H9 (cell line): ENCODE data around the gene GGTLC2. TPM values are rescaled to one million over a fixed set of nuclear protein-coding genes. Genes with fewer than 3 reads are reported as not detected.

Source experiments
- DNase-seq: peaks from one replicate; pipeline ENCODE4 v3.0.0-alpha.2; 2017
- H2AFZ ChIP-seq: one replicate; pipeline ENCODE4 v1.6.1; 2013; ENCODE audit warnings: mild to moderate bottlenecking, low read length, control low read depth, moderate library complexity
- H2AK5ac ChIP-seq: 2 replicates; pipeline ENCODE4 v1.6.1; 2013; ENCODE audit warnings: low read length, control low read depth, mixed read lengths; ENCODE audit not compliant: insufficient read length
- H2BK120ac ChIP-seq: one replicate; pipeline ENCODE4 v1.6.1; 2013; ENCODE audit warnings: low read depth, mild to moderate bottlenecking, low read length, control low read depth, inconsistent platforms; ENCODE audit not compliant: poor library complexity, severe bottlenecking
- H2BK12ac ChIP-seq: 2 replicates; pipeline ENCODE4 v1.6.1; 2013; ENCODE audit warnings: low read length, control low read depth, mixed read lengths, low read depth; ENCODE audit not compliant: insufficient read length
- H2BK15ac ChIP-seq: 2 replicates; pipeline ENCODE4 v1.6.1; 2013; ENCODE audit warnings: low read depth, low read length, control low read depth
- H2BK20ac ChIP-seq: one replicate; pipeline ENCODE4 v1.6.1; 2013; ENCODE audit warnings: low read depth, mild to moderate bottlenecking, low read length, control low read depth, inconsistent platforms; ENCODE audit not compliant: poor library complexity, severe bottlenecking
- H2BK5ac ChIP-seq: 2 replicates; pipeline ENCODE4 v1.6.1; 2013; ENCODE audit warnings: low read length, control low read depth, mixed read lengths; ENCODE audit not compliant: insufficient read length
- H3K14ac ChIP-seq: 2 replicates; pipeline ENCODE4 v1.6.1; 2013; ENCODE audit warnings: low read length, control low read depth; ENCODE audit not compliant: insufficient read depth
- H3K18ac ChIP-seq: 2 replicates; pipeline ENCODE4 v1.6.1; 2013; ENCODE audit warnings: low read depth, mild to moderate bottlenecking, mixed read lengths, low read length, control low read depth; ENCODE audit not compliant: insufficient read length
- H3K23ac ChIP-seq: 2 replicates; pipeline ENCODE4 v1.6.1; 2013; ENCODE audit warnings: low read length, control low read depth, mixed read lengths, low read depth; ENCODE audit not compliant: insufficient read length
- H3K23me2 ChIP-seq: 2 replicates; pipeline ENCODE4 v1.6.1; 2013; ENCODE audit warnings: low read depth, mild to moderate bottlenecking, mixed read lengths, low read length, control low read depth; ENCODE audit not compliant: insufficient read length, poor library complexity, severe bottlenecking
- H3K27ac ChIP-seq: 2 replicates; pipeline ENCODE4 v1.5.1; 2013; ENCODE audit warnings: low read length, control low read depth, mixed read lengths, low read depth; ENCODE audit not compliant: insufficient read length
- H3K27me3 ChIP-seq: 2 replicates; pipeline ENCODE4 v1.6.1; 2013; ENCODE audit warnings: low read length, control low read depth, inconsistent platforms; ENCODE audit not compliant: insufficient read depth
- H3K4ac ChIP-seq: 2 replicates; pipeline ENCODE4 v1.6.1; 2013; ENCODE audit warnings: low read depth, mild to moderate bottlenecking, control low read depth, inconsistent platforms, low read length, moderate library complexity
- H3K4me1 ChIP-seq: 2 replicates; pipeline ENCODE4 v1.6.1; 2013; ENCODE audit warnings: low read length, control low read depth, inconsistent platforms; ENCODE audit not compliant: insufficient read depth
- H3K4me2 ChIP-seq: 2 replicates; pipeline ENCODE4 v1.6.1; 2013; ENCODE audit warnings: low read length, control low read depth, mixed read lengths; ENCODE audit not compliant: insufficient read length, insufficient read depth
- H3K56ac ChIP-seq: 2 replicates; pipeline ENCODE4 v1.6.1; 2013; ENCODE audit warnings: low read depth, mild to moderate bottlenecking, mixed read lengths, low read length, control low read depth; ENCODE audit not compliant: insufficient read length
- H3K79me1 ChIP-seq: 2 replicates; pipeline ENCODE4 v1.6.1; 2013; ENCODE audit warnings: low read depth, mild to moderate bottlenecking, moderate library complexity, low read length, control low read depth, inconsistent platforms; ENCODE audit not compliant: insufficient read depth, poor library complexity, severe bottlenecking
- H3K79me2 ChIP-seq: 2 replicates; pipeline ENCODE4 v1.6.1; 2013; ENCODE audit warnings: low read length, control low read depth, inconsistent platforms; ENCODE audit not compliant: insufficient read depth
- H3K9ac ChIP-seq: 2 replicates; pipeline ENCODE4 v1.6.1; 2013; ENCODE audit warnings: low read length, control low read depth, mixed read lengths; ENCODE audit not compliant: insufficient read length; ENCODE audit errors: extremely low read depth
- H3K9me3 ChIP-seq: one replicate; pipeline ENCODE4 v1.6.1; 2013; ENCODE audit warnings: low read depth, low read length, inconsistent platforms; ENCODE audit not compliant: control insufficient read depth
- H3T11ph ChIP-seq: one replicate; pipeline ENCODE4 v1.6.1; 2013; ENCODE audit warnings: mild to moderate bottlenecking, low read length, control low read depth, inconsistent platforms
- H4K20me1 ChIP-seq: one replicate; pipeline ENCODE4 v1.6.1; 2013; ENCODE audit not compliant: control insufficient read depth, insufficient read length, insufficient read depth
- H4K5ac ChIP-seq: 2 replicates; pipeline ENCODE4 v1.6.1; 2013; ENCODE audit warnings: low read depth, mild to moderate bottlenecking, mixed read lengths, low read length, control low read depth; ENCODE audit not compliant: insufficient read length
- H4K8ac ChIP-seq: replicated peaks from 2 replicates; pipeline ENCODE4 v1.6.1; 2013; ENCODE audit warnings: low read length, control low read depth, mixed read lengths, low read depth; ENCODE audit not compliant: insufficient read length
- H4K91ac ChIP-seq: 2 replicates; pipeline ENCODE4 v1.6.1; 2013; ENCODE audit warnings: low read depth, mild to moderate bottlenecking, moderate library complexity, mixed read lengths, low read length, control low read depth; ENCODE audit not compliant: insufficient read length
- H3K27ac Mint-ChIP-seq, 3 experiments: 2 replicates in 2 of 3; 3 replicates in 1 of 3; pipeline ENCODE4 v1.8.0; 2020 to 2021; ENCODE audit warnings: mixed read lengths in 3 of 3, mild to moderate bottlenecking in 1 of 3, moderate library complexity in 1 of 3
- H3K27me3 Mint-ChIP-seq: 2 replicates; pipeline ENCODE4 v1.8.0; 2021; ENCODE audit warnings: low read depth, mild to moderate bottlenecking, moderate library complexity, mixed read lengths
- H3K36me3 Mint-ChIP-seq, 3 experiments: 2 replicates in 2 of 3; 3 replicates in 1 of 3; pipeline ENCODE4 v1.8.0; 2020 to 2021; ENCODE audit warnings: low read depth in 3 of 3, mixed read lengths in 3 of 3; ENCODE audit not compliant: insufficient read depth in 1 of 3
- H3K4me1 Mint-ChIP-seq, 2 experiments: 2 replicates each; pipeline ENCODE4 v1.8.0; 2020; ENCODE audit warnings: mixed read lengths in 2 of 2
- H3K4me3 Mint-ChIP-seq, 2 experiments: 2 replicates in 1 of 2; 3 replicates in 1 of 2; pipeline ENCODE4 v1.8.0; 2020 to 2021; ENCODE audit warnings: mild to moderate bottlenecking in 2 of 2, mixed read lengths in 2 of 2, moderate library complexity in 1 of 2
- H3K9me3 Mint-ChIP-seq, 2 experiments: 2 replicates in 1 of 2; 3 replicates in 1 of 2; pipeline ENCODE4 v1.8.0; 2020; ENCODE audit warnings: mild to moderate bottlenecking in 2 of 2, mixed read lengths in 2 of 2, moderate library complexity in 1 of 2
- CTCF ChIP-seq: fragments of 200-600 bp; sonication (generic); conservative IDR thresholded peaks from 3 replicates; pipeline ENCODE4 v1.8.0; 2021; ENCODE audit warnings: antibody characterized with exemption, mild to moderate bottlenecking
- WGBS: extraction: QIAGEN DNeasy Blood & Tissue Kit; methylation state at CpG from one replicate; pipeline ENCODE4 v1.1.7; 2013; ENCODE audit warnings: missing lambda C conversion rate, low lambda C conversion rate, mixed read lengths; ENCODE audit not compliant: insufficient read length; ENCODE audit errors: extremely low coverage; 5-methylcytosine and 5-hydroxymethylcytosine counted together
- total RNA-seq: library from RNA; stranded (reverse); gene quantifications from 2 replicates; pipeline ENCODE4 v1.2.1, GENCODE V29; 2021

Gene GGTLC2
- total RNA-seq, 1 experiment from 2014 or later, result not detected

DNA sequence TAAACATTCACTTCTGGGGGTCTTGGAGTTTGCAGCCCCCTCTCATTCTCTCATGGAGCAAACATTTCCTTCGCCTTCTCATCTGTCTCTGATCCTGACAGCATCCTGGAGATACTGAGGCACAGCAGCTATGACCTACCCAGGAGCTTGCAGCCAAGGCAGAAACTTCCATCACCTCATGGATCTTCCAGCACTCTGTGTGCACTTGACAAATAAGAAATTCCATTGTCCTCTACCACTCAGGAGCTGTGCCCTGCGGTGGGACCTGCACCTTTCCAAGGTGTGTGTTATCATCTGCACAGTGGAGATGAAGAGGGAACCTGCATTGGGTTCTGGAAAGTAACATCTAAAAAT, 49.1 kb downstream of the GGTLC2 start:
- no peak overlapping the region for H3K14ac ChIP-seq
- DNase-seq, result no peak
- H3T11ph ChIP-seq, result no peak overlapping the region
- Mint-ChIP-seq H3K27me3 (peaks cover 100% of the 10 kb centered on the region), H3K36me3 (no peaks in the 10 kb centered on the region), H3K4me1 (0 out of 4 replicates have a peak, but pooled peaks cover 0 to 3% of the 10 kb centered on the region in 2 experiments), H3K9me3 (no peaks in the 10 kb centered on the region), H3K27ac (no peak overlapping the region), H3K4me3 (no peak overlapping the region)
- H3K79me1 ChIP-seq, result no peaks in the 10 kb centered on the region
- no peak overlapping the region for H3K56ac ChIP-seq
- no peak overlapping the region for H2BK120ac ChIP-seq
- H3K4me2 ChIP-seq, result no peak overlapping the region
- H3K4me1 ChIP-seq, result no peaks in the 10 kb centered on the region
- no peaks in the 10 kb centered on the region for H3K9me3 ChIP-seq
- H2BK15ac ChIP-seq, result no peak overlapping the region
- H2AFZ ChIP-seq, result no peak overlapping the region
- no peak overlapping the region for H3K18ac ChIP-seq
- H2BK12ac ChIP-seq, result no peak overlapping the region
- no peak overlapping the region for H3K27ac ChIP-seq
- no peaks in the 10 kb centered on the region for H3K79me2 ChIP-seq
- no peak for TF ChIP-seq CTCF
- H3K27me3 ChIP-seq, result peaks cover 20% of the 10 kb centered on the region; the same call in 1 of the 2 replicates
- H2BK5ac ChIP-seq, result no peak overlapping the region
- H3K23me2 ChIP-seq, result no peaks in the 10 kb centered on the region
- H4K5ac ChIP-seq, result no peak overlapping the region
- no peak overlapping the region for H2AK5ac ChIP-seq
- no peak overlapping the region for H3K4ac ChIP-seq
- H3K9ac ChIP-seq, result no peak overlapping the region
- no peak overlapping the region for H3K23ac ChIP-seq
- H4K91ac ChIP-seq, result no peak overlapping the region
- no peak overlapping the region for H4K8ac ChIP-seq
- H4K20me1 ChIP-seq, result no peaks in the 10 kb centered on the region
- no peak overlapping the region for H2BK20ac ChIP-seq
- WGBS, result no CpG with 5 or more reads among the region's 2 CpGs
